NCI-H146 (cell line): ENCODE measurements around the gene SLC46A1.

ENCODE experiments used
- DNase-seq: peaks from one replicate; lab custom pipeline; 2025; lab: John Stamatoyannopoulos, UW

The SLC46A1 gene

GRCh38 chr17:28404007-28404406 is 2.0 kb downstream of the SLC46A1 start:
- DNase-seq, result no peak

- no peak for DNase-seq
These were observed 3.2 kb downstream of the SLC46A1 start for GRCh38 chr17:28402844-28403243.

- DNase-seq, result peak; percentile 51
These were observed 3.8 kb downstream of the SLC46A1 start for GRCh38 chr17:28402224-28402630.

DNA sequence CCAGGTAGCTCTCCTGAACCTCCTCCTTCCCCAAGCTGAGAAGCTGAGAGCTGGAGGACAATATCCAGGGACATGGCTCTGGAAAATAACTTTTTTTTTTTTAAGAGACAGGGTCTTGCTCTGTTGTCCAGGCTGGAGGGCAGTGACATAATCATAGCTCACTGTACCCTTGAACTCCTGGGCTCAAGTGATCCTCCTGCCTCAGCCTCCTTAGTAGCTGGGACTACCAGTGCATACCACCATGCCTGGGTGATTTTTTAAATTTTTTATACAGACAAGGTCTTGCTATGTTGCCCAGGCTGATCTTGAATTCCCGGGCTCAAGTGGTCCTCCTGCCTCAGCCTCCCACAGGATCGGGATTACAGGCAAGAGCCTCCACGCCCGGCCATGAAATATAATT is 6.2 kb downstream of the SLC46A1 start:
- no peak for DNase-seq

DNA sequence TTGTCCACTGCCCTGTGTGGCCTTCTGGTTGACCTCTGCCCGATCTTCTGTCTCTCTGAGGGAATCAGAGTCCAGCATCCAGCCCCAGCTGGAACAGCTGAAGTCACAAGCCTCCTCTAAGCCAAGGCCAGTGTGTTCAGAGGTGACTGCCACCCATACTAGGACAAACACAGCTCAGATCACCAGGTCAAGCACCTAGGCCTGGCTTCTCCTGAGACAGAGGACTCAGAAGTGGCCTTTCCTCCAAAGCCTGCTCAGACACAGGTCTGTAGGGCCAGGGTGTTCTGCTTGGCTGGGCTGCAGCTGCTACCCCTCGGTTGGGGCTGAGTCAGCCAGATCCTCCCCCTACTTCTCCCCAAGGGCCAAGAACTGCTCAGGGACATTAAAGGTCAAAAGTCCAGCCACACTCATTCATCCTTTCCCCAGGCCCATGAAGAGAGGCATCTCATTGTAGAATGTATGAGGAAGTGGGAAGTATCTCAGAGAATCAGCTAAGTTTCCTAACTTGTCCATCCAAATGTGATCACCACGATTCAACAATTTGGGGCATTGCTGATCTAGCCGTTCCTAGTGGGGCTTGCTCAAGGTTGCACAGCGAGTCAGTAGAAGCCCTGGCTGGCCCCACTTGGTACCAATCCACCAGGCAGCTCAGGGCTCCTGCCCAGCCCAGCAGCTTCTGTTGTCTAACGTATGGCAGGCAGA is 7.6 kb downstream of the SLC46A1 start:
- no peak for DNase-seq

DNA sequence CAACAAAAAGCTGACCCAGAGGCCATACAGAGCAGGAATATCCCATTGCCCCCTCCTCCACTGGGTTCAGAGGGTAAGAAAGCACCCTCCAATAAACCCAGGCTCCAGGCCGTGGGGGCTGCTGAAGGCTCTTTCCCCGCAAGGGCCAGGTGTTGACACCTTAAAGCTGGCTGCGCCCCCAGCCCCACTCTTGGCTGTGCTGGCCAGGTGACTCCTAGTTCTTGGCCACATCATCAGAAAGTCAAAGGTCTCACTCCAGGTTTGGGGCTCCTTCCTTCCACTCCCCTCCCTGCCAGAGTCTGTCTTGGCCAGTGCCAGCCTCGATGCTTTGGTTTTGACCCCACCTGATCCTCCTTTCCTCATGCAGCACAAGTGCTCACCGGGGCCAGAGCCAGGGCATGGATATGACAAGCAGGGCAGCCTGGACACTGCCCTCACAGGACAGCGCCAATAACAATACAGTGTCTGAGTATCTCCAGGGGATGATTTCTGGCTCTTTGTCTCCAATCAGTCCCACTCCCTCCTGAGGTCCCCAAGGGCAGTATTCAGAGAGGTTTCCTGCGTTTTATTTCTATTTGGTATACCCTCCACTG is 8.2 kb downstream of the SLC46A1 start:
- DNase-seq, result no peak

DNA sequence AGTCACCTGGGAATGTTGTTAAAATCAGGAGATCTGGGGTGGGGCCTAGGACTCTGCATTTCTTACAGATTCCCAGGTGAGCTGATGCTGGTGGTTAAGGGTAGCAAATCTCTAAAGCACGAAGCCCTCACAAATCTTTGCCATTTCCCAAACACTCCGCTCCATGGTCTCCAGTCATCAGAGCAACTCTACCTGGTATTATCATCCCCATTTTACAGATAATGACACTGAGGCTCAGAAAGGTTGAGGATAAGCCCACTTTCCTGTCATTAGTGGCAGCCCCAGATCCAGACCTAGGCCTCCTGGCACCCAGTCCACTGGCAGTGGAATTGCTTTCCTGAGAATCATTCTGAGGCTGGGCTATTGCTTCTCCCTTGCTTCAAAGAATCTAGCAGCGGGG is 8.7 kb downstream of the SLC46A1 start:
- DNase-seq, result no peak

GRCh38 chr17:28396635-28397239 is 9.3 kb downstream of the SLC46A1 start:
- DNase-seq, result no peak

GRCh38 chr17:28395968-28396367 is 10.0 kb downstream of the SLC46A1 start:
- no peak for DNase-seq

DNA sequence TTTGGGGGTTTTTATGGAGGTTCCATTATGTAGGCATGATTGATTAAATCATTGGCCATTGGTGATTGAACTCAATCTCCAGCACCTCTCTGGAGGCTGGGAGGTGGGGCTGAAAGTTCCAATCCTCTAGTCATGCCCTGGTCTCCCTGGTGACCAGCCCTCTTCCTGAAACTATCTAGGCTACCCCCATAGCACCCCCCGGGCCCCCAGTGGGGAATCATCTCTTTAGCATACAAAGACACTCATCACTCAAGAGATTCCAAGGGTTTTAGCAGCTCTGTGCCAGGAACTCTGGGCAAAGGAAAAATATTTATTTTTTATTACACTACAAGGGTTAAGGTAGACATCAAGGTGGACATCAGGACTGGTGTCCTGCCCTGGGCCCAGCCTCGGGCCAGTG is 10.6 kb downstream of the SLC46A1 start:
- DNase-seq, result no peak

GRCh38 chr17:28394337-28395116 is 11.5 kb downstream of the SLC46A1 start:
- DNase-seq, result no peak

DNA sequence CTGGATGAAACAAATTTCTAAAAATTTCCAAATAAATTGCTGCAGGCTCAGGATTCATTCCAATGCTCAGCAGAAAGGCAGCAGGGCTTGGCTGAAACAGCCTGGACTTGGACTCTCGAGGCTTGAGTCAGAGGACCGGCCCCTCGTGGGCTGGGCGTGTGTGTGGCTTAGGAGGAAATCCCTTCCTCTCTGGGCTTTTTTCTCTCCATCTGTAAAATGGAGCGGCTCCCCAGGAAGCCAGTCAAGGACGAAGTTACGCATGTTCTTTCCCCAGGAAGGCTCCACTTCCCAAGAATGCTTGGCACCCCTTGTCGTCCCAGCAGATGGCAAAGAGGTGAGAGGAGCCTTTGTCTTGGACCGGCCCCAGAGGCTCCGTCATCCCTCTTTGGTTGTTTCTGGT is 13.5 kb downstream of the SLC46A1 start:
- DNase-seq, result no peak

GRCh38 chr17:28391401-28391800 is 14.6 kb downstream of the SLC46A1 start:
- DNase-seq, result no peak

- DNase-seq, result no peak
These were observed 15.0 kb downstream of the SLC46A1 start for GRCh38 chr17:28390984-28391383.

- DNase-seq, result no peak
These were observed 15.4 kb downstream of the SLC46A1 start for GRCh38 chr17:28390563-28390962.

- no peak for DNase-seq
These were observed 15.9 kb downstream of the SLC46A1 start for GRCh38 chr17:28390141-28390540.

DNA sequence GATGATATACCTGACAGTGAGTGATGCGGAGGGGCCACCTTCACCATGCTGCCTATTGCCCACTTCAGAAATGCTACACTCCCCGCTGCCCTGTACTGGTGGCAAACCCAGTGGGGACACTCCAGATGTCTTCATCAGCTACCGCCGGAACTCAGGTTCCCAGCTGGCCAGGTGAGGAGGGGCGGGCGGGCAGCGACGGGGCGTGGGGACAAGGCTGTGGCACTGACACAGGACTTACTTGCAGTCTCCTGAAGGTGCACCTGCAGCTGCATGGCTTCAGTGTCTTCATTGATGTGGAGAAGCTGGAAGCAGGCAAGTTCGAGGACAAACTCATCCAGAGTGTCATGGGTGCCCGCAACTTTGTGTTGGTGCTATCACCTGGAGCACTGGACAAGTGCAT is 17.9 kb downstream of the SLC46A1 start:
- no peak for DNase-seq

- DNase-seq, result no peak
These were observed 19.6 kb downstream of the SLC46A1 start for GRCh38 chr17:28386391-28386790.

DNA sequence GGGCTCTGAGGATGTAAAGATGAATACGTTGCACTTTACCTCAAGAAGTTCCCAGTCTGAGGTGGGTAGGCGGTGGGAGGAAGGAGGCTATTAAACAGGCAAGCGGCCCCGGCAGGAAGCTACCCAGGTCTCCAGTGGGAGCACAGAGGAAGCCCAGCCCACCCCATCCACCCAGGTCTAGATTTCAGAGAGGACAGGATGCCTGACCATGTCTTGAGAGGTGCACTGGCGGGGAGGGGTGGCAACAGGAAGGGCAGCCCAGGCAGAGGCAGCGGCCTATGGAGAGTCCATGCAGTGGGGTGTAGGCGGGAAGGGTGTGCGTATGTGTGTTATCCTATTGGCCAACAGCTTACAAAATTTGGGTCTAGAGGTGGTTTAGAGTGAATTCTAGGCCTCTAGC is 20.6 kb downstream of the SLC46A1 start:
- peak; percentile 72 for DNase-seq

DNA sequence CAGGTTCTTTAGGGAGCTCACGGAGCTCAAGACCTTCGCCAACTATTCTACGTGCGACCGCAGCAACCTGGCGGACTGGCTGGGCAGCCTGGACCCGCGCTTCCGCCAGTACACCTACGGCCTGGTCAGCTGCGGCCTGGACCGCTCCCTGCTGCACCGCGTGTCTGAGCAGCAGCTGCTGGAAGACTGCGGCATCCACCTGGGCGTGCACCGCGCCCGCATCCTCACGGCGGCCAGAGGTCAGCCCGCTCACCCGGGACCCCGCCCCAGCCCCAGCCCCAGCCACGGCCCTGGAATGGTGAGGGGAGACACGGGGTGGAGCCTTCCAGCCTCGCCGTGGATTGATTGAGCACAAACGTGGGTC is 21.0 kb downstream of the SLC46A1 start:
- peak; percentile 72 for DNase-seq

GRCh38 chr17:28384281-28385036 is 21.6 kb downstream of the SLC46A1 start:
- DNase-seq, result peak; percentile 88
